Raji (cell line): ENCODE measurements around the gene MX2.

Experiments
- POLR2A ChIP-seq: IDR thresholded peaks from 2 replicates; pipeline ENCODE4 v1.6.1; 2011; ENCODE audit warnings: low read depth, low read length, control low read depth; ENCODE audit not compliant: insufficient read depth

MX2 gene

DNA sequence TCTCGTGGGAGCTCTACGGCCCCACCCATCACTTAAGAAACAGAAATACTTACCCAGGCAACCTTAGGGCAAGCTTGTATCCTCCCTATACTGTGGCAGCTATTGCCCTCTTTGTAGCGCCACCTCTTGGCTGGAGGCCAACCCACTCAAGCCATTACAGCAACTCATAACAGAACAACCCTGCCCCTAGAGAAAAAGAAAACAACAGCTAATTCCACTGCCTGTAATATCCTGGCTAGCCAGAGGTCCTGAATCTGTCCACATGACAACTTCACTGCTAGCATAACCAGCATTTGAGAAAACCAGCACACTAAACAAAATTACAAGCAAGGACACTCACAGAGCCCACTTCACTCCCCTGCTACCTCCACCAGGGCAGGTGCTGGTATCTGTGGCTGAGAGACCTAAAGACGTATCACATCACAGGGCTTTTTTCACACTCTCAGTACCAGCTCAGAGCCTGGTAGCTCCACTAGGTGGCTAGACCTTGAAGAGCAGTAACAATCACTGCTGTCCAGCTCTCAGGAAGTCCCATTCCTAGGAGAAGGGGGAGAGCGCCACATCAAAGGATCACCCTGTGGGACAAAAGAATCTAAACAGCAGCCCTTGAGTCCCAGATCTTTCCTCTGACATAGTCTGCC is 49.7 kb downstream of the MX2 start:
- no peak for TF ChIP-seq POLR2A

- TF ChIP-seq POLR2A: no peak
Observed at GRCh38 chr21:41418393-41418792, 56.6 kb downstream of the MX2 start.

- no peak for TF ChIP-seq POLR2A
Observed at GRCh38 chr21:41418956-41419680, 57.3 kb downstream of the MX2 start.

DNA sequence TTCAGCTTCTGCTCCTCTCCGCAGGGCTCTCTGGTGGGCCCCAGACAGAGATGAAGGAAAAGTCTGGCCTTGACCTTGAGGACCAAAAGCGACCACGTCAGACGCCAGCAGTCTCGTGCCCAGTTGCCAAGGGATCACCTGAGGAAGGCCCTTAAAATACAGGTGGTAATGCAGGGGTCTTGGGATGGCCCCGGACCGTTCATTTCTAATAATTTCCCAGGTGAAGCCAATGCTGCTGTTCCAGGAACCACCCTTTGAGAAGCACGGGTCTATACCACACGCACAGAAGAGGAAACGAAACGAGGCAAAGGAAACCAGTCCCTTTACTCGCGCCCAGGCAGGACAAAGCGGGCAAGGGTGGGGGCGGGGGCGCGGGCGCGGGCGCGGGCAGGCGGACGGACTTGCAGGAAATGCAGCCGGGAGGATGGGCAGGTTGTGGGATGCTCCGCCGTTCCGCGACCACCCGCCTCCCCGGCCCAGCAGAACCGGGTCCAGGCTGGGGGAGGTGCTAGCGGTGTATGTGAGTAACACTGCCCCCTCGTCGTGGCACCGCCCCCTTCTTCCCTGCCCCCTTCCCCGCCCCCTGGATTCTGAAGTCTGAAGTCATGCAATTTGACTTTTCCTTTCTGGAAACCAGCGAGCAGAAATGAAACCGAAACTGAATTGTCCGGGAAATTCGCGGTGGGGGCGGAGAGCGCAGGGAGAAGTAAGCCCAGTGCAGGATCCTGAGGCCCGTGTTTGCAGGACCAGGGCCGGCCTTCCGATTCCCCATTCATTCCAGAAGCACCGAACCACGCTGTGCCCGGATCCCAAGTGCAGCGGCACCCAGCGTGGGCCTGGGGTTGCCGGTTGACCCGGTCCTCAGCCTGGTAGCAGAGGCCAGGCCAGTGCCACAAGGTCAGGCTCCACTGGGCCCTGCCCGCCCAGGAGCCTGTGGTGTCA is 58.4 kb downstream of the MX2 start:
- TF ChIP-seq POLR2A: no peak

DNA sequence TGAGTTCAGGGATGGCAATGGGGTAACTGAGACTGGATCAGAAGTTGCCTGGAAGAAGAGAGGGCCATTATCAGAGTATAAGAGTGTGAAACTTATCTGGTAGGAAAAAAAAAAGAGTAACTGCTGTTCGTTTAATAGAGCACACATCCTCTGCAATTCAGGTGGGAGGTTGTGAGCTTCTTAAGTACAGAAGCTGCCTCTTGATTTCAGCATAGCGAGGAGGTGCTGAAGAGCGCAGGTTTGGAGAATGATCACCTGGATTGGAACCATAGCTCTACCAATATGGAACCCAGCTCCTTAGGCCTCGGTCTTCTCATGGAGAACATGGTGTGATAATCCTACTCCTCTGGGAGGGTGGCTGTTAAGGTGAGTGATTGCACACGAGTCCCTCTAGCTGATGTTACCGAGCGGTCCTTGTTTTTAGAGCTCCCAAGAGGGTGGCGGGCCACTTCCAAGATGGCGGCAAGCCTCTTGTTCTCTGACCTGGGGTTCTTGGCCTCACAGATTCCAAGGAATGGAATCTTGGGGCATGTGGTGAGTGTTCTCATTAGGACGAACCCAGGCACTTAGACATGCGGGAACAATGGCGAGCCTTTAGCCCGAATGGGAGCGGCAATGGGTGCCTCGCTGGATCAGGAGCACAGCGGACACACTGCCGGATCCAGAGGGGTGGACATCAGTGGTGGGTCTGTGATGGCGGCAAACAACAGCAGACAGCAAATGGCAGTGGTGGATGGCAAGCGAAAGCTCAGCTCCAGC is 60.9 kb downstream of the MX2 start:
- no peak for TF ChIP-seq POLR2A

DNA sequence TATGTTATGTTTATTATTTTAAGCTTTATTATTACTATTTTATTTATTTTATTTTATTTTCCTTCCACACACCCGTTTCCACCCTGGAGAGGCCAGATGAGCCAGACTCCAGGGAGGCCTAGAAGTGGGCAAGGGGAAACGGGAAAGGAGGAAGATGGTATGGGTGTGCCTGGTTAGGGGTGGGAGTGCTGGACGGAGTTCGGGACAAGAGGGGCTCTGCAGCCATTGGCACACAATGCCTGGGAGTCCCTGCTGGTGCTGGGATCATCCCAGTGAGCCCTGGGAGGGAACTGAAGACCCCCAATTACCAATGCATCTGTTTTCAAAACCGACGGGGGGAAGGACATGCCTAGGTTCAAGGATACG is 63.7 kb downstream of the MX2 start:
- TF ChIP-seq POLR2A: no peak

- no peak for TF ChIP-seq POLR2A
Observed at GRCh38 chr21:41425954-41426675, 64.3 kb downstream of the MX2 start, which contains the start of gene MX1. Gene MX1, plus strand, starts transcription at chr21:41426239. Its CDS starts 5,832 bp downstream, at chr21:41432071.

DNA sequence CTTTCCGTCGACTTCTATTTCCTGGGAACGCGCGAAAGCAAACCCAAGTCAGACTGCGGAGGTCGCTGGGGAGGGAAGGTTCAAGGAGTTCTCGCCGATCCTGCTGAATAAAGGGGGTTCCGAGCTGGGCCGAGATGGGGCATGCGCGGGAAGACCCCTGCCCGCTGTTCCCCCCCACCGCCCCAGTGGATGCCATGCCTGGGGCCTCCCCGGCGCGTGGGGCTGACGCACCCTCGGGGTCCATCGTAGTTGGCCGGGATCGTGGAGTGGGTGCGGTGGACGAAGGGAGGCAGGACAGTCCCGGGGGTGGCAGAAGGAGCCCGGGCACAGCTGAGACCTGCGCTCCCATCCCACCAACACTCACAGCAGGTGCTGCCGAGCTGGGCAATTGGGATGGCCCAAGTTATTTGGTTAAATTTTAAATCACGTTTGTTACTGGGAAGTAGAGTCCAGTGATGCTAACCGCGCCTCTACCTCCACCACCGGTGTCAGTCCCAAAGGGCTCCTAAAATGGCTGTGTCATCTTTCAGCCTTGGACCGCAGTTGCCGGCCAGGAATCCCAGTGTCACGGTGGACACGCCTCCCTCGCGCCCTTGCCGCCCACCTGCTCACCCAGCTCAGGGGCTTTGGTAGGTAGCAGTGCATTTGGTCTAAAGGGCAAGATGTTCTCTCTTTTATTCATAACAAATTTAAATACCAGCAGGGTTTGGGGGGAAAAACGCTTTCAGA is 65.0 kb downstream of the MX2 start:
- TF ChIP-seq POLR2A: no peak

- no peak for TF ChIP-seq POLR2A
Observed at GRCh38 chr21:41427556-41427955, 65.7 kb downstream of the MX2 start.

- no peak for TF ChIP-seq POLR2A
Observed at GRCh38 chr21:41428311-41428710, 66.5 kb downstream of the MX2 start.

GRCh38 chr21:41428847-41429246 is 67.0 kb downstream of the MX2 start:
- no peak for TF ChIP-seq POLR2A

- TF ChIP-seq POLR2A: no peak
Observed at GRCh38 chr21:41429305-41429704, 67.5 kb downstream of the MX2 start.

DNA sequence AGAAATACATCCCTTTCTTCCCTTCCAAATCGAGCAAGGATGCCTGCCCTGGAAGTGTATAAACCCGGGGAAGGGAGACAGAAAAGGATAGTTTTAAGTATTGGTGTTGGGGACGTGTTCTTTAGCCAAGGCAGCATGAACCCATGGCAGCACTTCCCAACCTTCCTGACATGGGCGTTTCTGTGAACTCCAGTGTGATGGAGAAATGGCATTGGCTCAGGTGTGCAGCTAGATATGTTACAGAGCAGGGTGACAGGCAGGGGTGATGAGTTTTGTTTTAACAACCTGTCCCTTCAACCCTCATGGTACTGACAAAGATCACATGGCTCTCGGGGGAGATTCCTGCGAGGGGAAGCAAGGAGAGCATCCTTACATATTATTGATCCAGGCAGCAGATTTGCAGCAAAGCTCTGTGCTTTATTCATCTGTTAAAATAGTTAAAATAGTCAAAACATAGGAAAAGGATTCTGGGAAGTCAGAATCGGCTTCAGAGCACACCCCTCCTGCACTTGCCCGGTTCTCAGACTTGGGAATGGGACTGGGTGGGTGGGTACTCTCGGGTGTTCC is 68.2 kb downstream of the MX2 start:
- no peak for TF ChIP-seq POLR2A
